LNCaP clone FGC (cell line): ENCODE measurements around the gene SLC36A1.

Experiments
- DNase-seq: peaks from one replicate; pipeline ENCODE4 v3.0.0-alpha.2; 2011; ENCODE audit warnings: low read depth
- H3K4me3 ChIP-seq: 2 replicates; pipeline ENCODE4 v1.5.1; 2011; ENCODE audit warnings: mild to moderate bottlenecking, low read depth, low read length, control low read depth
- CTCF ChIP-seq: IDR thresholded peaks from 2 replicates; pipeline ENCODE4 v1.5.1; 2012; ENCODE audit warnings: mild to moderate bottlenecking; ENCODE audit not compliant: control insufficient read depth, insufficient read depth; ENCODE audit errors: extremely low read depth

The SLC36A1 gene

GRCh38 chr5:151434570-151435237 is 12.7 kb upstream of the SLC36A1 start:
- DNase-seq: no peak
- TF ChIP-seq CTCF: no peak

GRCh38 chr5:151448038-151448985 is 909 bp downstream of the SLC36A1 start:
- DNase-seq: no peak
- peak; percentile 39 for TF ChIP-seq CTCF

More at GRCh38 chr5:151434570-151435237, 12.7 kb upstream of the SLC36A1 start:
- H3K4me3 ChIP-seq: no peak overlapping the region

GRCh38 chr5:151449297-151449696 is 1.9 kb downstream of the SLC36A1 start:
- TF ChIP-seq CTCF: no peak
- no peak for DNase-seq
- no peak overlapping the region for H3K4me3 ChIP-seq

More at GRCh38 chr5:151448038-151448985, 909 bp downstream of the SLC36A1 start:
- H3K4me3 ChIP-seq: peak overlapping the region; percentile 72

GRCh38 chr5:151449839-151450238 is 2.4 kb downstream of the SLC36A1 start:
- DNase-seq: no peak
- TF ChIP-seq CTCF: no peak
- no peak overlapping the region for H3K4me3 ChIP-seq

- no peak for DNase-seq
- no peak overlapping the region for H3K4me3 ChIP-seq
- no peak for TF ChIP-seq CTCF
Measured at GRCh38 chr5:151450605-151451004, 3.2 kb downstream of the SLC36A1 start.

- DNase-seq: no peak
- TF ChIP-seq CTCF: no peak
- no peak overlapping the region for H3K4me3 ChIP-seq
Measured at GRCh38 chr5:151451626-151452520, 4.5 kb downstream of the SLC36A1 start.
